NCI-H2081 treated with DMSO at 0.1 percent for 48 hours (cell line): Measurements from ENCODE around the gene IL17RD.

Experiments used
- DNase-seq: peaks from one replicate; lab custom pipeline; 2025; lab: John Stamatoyannopoulos, UW

IL17RD gene

DNA sequence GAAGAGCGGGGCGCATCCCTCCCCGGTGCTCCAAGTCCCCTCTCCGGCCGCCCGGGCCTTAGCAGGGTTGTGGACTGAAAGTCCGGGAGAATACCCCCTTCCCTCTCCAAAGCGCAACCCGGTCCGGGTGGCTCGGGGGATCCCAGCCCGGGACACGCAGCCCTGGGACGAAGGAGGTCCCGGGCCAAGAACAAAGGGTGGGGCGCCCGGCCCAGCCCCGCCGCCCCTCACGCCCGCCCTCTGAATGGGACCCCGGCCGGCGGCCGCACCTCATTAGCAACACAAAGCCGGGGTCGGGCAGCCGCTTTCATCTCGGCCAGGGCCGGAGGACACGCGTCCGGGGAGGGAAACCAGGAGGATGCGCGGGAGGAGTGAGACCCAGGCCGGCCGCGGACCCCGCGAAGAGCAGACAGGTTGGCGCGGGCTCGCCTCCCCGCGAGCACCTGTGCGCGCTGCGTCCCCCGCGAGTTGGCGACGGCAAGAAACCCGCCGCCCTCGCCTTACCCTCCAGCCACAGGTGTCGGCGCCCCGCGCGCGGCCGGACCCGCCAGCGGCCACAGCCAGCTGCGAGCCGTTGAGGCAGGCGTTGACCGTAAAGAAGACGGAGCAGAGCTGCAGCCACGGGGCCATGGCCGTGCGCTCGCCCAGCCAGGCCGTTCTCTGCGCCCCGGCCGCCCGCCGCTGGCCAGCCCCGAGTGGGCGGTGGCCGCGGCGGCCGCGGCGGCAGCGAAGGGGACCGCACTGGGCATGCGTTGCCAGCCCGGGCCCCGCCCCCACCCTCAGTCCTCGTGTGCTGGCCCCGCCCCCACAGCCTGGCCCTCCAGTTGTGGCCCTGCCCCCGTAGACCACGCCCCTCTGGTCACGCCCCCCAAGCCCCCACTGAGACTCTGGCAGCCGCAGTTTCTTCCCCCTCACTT lies at the start of gene IL17RD:
Gene IL17RD, minus strand, starts transcription at position 697 of the 917 bp plus-strand sequence. Its CDS starts 67 bp downstream, at position 630.
- DNase-seq: no peak

- no peak for DNase-seq
These were observed 41.3 kb upstream of the IL17RD start for GRCh38 chr3:57206423-57206822.

GRCh38 chr3:57199895-57200297 lies 34.7 kb upstream of the IL17RD start, which contains the start of gene HESX1:
Gene HESX1 (minus strand): TSS chr3:57199978. CDS start chr3:57199918, 60 bp downstream.
- no peak for DNase-seq

DNA sequence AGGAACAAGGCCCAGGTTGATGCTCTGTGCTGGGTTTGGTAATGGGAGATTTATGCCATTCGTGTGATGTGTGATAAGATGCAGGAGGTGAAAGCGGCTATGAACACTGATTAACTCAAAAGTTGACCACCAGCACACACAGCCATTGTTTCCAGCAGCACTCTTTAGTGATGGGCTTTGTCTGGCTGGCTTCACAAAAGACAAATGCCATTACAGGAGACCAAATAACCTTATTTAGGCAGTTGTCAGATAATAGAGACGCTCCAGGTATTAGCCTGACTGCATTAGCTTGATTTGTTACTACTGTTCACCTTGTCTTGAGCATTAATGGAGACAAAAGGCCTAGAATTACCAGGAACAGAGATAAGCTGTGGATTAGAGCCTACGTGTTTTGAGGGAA lies 29.5 kb upstream of the IL17RD start:
- no peak for DNase-seq

DNA sequence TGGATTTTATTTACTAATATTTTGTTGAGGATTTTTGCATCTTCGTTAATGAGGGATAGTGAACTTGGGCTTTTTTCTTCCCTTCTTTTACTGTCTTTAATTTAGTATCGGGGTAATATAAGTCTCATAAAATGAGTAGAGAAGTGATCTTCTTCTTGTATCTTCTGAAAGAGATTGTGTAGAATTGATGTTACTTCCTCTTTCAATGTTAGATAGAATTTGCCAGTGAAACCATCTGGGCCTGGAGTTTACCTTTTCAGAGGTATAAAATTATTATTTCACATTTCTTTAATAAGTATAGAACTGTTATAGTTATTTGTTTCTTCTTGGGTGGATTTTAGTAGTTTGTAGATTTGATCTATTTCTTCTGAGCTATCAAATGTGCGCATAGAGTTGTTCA lies 26.9 kb upstream of the IL17RD start:
- no peak for DNase-seq

GRCh38 chr3:57184526-57184925 lies 19.4 kb upstream of the IL17RD start:
- no peak for DNase-seq

- no peak for DNase-seq
These were observed 14.6 kb upstream of the IL17RD start for GRCh38 chr3:57179580-57180410.

DNA sequence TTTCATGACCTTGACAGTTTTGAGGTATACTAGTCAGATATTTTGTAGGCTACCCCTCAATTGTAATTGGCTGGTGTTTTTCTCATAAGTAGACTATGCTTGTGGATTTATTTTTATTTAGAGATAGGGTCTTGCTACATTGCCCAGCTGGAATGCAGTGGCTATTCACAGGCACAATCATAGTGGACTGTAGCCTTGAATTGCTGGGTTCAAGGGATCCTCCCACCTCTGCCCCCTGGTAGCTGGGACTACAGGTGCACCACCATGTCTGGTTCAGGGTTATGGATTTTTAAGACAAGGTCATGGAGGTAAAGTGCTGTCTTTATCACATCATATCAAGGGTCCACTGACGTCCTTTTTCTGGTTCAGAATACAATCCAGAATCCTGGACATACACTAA lies 10.9 kb upstream of the IL17RD start:
- no peak for DNase-seq

- DNase-seq: no peak
These were observed 8.5 kb upstream of the IL17RD start for GRCh38 chr3:57173687-57174086.

- DNase-seq: no peak
These were observed 5.8 kb upstream of the IL17RD start for GRCh38 chr3:57170946-57171345.

DNA sequence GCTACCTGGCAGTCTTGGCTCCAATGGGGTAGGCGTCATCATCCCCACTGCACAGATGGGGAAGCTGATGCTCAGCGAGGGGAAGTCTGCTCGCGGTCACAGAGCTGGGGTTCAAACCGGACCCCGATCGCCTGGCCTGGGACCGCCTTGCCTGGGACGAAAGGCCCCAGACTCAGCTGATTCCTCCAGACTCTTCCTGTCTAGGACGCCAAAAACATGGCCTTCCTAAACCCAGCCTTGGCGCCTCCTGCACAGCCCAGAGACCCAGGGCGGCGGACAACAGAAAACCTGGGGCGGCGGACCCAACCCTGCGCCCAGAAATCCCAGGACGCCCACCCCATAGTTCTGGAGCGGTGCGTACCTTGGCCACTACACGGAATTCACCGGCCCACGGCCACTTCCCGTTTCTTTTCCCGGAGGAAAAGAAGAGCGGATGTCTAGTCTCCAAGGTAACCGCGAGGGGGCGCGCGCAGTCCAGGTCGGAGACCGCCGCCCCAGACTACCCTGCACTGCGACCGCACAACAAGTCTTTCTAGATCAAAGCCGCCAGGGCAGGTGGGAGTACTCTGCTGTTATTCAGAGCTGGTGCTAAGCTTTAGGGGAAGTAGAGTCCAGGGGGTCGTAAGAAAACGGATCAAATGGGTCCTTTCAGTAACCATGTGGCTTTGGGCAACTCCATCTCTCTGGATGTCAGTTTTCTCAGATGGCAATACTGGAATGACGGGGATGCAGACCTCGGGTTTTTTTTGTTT lies 4.9 kb upstream of the IL17RD start:
- DNase-seq: no peak

- DNase-seq: no peak
These were observed 4.0 kb upstream of the IL17RD start for GRCh38 chr3:57169108-57169507.

- DNase-seq: no peak
These were observed 3.0 kb upstream of the IL17RD start for GRCh38 chr3:57168151-57168550.

DNA sequence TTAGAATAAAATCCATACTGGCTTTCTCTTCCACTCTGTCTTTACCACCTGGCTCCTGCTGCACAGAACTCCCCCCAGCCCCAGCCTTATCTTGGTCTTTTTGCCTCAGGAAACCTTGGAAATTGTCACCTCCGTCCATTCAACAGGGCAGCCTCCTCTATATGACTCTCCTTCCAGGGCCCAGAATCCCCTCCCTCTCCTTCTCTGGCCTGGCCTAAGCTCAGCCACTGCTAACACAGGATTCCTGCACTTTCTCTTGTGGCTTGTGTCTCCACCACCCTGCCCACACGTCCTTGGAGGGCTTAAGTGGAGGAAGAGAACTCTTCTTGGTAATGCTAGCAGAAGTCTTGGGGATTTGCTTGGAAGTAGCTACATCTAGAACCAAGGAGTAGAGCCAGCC lies 1.5 kb upstream of the IL17RD start:
- no peak for DNase-seq

DNA sequence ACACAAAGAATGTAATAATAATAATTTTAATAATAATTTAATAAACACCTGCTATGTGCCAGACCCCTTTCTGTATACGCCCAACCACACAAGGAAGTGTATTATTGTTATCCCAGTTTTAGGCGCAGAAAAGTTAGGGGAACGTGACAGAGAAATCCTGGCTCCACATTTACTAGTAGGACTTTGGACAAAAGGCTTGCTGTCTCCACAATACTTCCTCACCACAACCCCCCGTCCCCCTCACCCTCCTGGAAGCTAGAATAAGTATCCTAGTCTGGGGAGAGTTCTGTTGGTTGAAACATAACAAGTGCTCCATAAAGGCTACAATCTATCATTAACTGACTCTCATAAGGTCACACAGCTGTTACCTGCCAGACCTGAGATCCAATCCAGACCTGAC lies 488 bp upstream of the IL17RD start:
- DNase-seq: no peak

DNA sequence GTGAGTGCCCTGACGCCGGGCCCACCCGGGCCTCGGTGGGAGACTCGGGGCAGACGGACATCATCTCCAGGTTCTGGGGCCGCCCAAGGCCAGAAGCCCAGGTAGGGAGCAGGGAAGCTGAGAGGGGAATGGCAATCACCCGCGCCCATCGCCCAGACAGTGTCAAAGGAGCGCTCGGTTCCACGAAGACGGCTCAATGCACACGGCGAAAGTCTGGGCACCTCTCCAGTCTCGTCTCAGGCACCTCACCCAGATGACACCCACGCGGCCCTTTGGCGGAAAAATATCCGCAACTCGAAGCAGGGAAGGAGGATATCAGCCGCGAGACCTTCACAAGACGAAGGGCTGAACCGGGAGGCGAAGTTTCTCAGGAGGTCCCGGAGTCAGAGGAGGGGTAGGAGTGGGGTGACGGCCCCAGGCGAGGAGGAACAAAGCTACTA lies 916 bp downstream of the IL17RD start:
- no peak for DNase-seq

- DNase-seq: no peak
These were observed 1.4 kb downstream of the IL17RD start for GRCh38 chr3:57163751-57164150.

DNA sequence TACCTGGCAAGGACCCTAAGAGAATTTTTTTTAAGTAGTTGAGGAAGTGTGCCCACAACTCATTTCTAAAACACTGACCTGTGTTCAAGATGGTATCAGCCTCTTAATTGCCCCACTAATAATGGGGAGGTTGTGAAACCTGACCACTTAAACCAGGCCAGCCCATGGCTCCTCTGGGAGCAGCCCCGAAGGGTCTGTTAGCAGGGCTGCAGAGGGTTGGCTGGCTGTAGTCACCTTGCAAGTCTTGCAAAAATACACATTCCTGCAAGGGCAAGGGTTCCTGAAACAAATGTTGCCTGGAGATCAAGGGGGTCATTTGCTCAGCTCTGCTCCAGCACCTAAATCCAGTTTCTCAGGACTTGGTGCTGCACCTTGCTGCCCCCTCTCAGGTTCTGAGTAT lies 3.2 kb downstream of the IL17RD start:
- DNase-seq: no peak

GRCh38 chr3:57160765-57161538 lies 4.2 kb downstream of the IL17RD start:
- no peak for DNase-seq

DNA sequence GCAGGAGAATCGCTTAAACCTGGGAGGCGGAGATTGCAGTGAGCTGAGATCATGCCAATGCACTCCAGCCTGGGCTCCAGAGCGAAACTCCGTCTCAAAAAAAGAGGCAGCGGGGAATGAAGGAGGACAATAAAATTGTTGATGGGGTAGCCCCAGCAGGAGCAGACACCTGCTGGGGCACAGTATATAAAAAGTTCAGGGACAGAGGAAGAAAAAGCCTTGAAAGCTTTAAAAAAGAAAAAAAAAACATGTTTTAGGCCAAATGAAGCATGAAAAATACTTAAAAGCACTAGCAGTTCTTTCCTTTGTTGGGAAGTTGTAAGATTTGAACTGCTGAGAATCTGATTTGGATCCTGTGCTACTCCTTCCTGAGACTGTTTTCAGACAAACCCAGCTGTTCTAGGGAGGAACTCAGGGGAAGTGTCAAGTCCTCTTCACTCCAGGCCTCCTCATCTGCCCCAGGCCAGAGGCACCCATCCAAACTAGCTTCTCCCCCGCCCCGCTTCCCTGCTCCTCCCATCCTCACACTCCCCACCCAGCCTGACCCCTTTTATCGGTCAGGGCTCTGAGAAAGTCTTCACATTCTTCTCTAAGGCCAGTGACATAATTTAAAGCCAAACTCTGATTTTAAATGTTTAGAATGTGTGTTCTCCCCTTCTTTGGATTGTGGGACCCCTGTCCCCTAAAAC lies 4.9 kb downstream of the IL17RD start:
- no peak for DNase-seq
